Activated CD8-positive, alpha-beta memory T cell treated with anti-CD3 and anti-CD28 coated beads, Interleukin-2, amount 50 U/mL, for 1 hour (primary cell): Measurements from ENCODE around the gene MYRIP.

Source experiments
- DNase-seq: peaks from one replicate; pipeline ENCODE4 v3.0.0-alpha.2; 2020; ENCODE audit errors: extremely low read depth

The MYRIP gene

GRCh38 chr3:40287248-40287647, 477.8 kb downstream of the MYRIP start:
- DNase-seq = no peak

GRCh38 chr3:40290396-40290795, 481.0 kb downstream of the MYRIP start:
- DNase-seq = no peak

- no peak for DNase-seq
Observed at GRCh38 chr3:40291471-40291870, 482.1 kb downstream of the MYRIP start.

- DNase-seq = no peak
Observed at GRCh38 chr3:40292637-40293349, 483.4 kb downstream of the MYRIP start.

- DNase-seq = no peak
Observed at GRCh38 chr3:40294434-40294833, 485.0 kb downstream of the MYRIP start.

- DNase-seq = no peak
Observed at GRCh38 chr3:40298075-40298474, 488.7 kb downstream of the MYRIP start.

GRCh38 chr3:40299130-40299720, 489.8 kb downstream of the MYRIP start:
- no peak for DNase-seq

- no peak for DNase-seq
Observed at GRCh38 chr3:40299721-40300335, 490.4 kb downstream of the MYRIP start.

- no peak for DNase-seq
Observed at GRCh38 chr3:40302784-40303183, 493.4 kb downstream of the MYRIP start.

- no peak for DNase-seq
Observed at GRCh38 chr3:40304352-40304751, 494.9 kb downstream of the MYRIP start.

GRCh38 chr3:40306336-40306735, 496.9 kb downstream of the MYRIP start:
- no peak for DNase-seq

GRCh38 chr3:40307176-40307575, 497.8 kb downstream of the MYRIP start:
- DNase-seq = no peak

GRCh38 chr3:40308725-40309417, 499.5 kb downstream of the MYRIP start:
- DNase-seq = no peak

- DNase-seq = peak; percentile 91
Observed at GRCh38 chr3:40309418-40309924, 500.1 kb downstream of the MYRIP start, which contains the start of gene EIF1B. EIF1B (plus strand) TSS chr3:40309707; CDS start chr3:40309942, 235 bp downstream.
